HL-60 (cell line): Measurements from ENCODE around the gene RABGAP1L.

Experiments used
- DNase-seq, 2 experiments: peaks; one replicate each; pipeline ENCODE4 v3.0.0-alpha.2; 2010 to 2020; ENCODE audit warnings: low read depth in 1 of 2, low spot score in 1 of 2
- H3K27ac ChIP-seq: fragments of 250-450 bp; sonication (Bioruptor Pico); replicated peaks from 2 replicates; pipeline ENCODE4 v1.5.1; 2020; ENCODE audit warnings: mild to moderate bottlenecking, moderate library complexity
- H3K27me3 ChIP-seq: fragments of 250-450 bp; sonication (Bioruptor Pico); 2 replicates; pipeline ENCODE4 v1.5.1; 2021; ENCODE audit warnings: mild to moderate bottlenecking, moderate library complexity; ENCODE audit not compliant: insufficient read depth, poor library complexity, severe bottlenecking
- H3K4me3 ChIP-seq: replicated peaks from 2 replicates; pipeline ENCODE4 v1.5.1; 2011; ENCODE audit warnings: mild to moderate bottlenecking, control low read depth, low read length; ENCODE audit not compliant: insufficient read depth
- GABPA ChIP-seq: IDR thresholded peaks from 2 replicates; pipeline ENCODE4 v1.6.1; 2012; ENCODE audit warnings: low read depth
- POLR2AphosphoS5 ChIP-seq: IDR thresholded peaks from 2 replicates; pipeline ENCODE4 v1.6.1; 2012; ENCODE audit warnings: low read depth
- SPI1 ChIP-seq: IDR thresholded peaks from 2 replicates; pipeline ENCODE4 v1.6.1; 2012; ENCODE audit warnings: low read depth, mild to moderate bottlenecking, borderline replicate concordance
- TF ChIP-seq, protein P1 (sequence below): IDR thresholded peaks from one replicate; pipeline ENCODE4 v1.5.1; 2011; ENCODE audit warnings: low read length, control low read depth, inconsistent platforms; ENCODE audit not compliant: insufficient read depth
- TF ChIP-seq, protein P2 (sequence below): IDR thresholded peaks from 2 replicates; pipeline ENCODE4 v1.6.1; 2012; ENCODE audit warnings: low read depth; ENCODE audit not compliant: insufficient replicate concordance

RABGAP1L gene

DNA sequence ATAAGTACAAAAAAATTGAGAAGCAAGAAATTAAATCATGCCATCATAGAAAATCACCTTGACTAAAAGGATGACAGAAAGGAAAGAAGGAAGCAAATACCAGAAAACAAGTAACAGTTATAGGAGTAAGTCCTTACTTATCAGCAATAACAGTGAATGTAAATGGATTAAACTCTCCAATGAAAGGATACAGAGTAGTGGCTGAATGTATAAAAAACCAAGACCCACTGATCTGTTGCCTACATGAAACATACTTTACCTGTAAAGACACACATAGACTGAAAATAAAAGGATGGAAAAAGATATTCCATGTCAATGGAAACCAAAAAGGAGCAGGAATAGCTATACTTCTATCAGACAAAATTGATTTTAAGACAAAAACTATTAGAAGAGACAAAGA lies 52.2 kb downstream of the RABGAP1L start:
- Histone ChIP-seq H3K4me3 (no peak overlapping the region), H3K27ac (no peak overlapping the region), H3K27me3 (no peaks in the 10 kb centered on the region)
- no peak for TF ChIP-seq SPI1
- TF ChIP-seq, protein P1, sequence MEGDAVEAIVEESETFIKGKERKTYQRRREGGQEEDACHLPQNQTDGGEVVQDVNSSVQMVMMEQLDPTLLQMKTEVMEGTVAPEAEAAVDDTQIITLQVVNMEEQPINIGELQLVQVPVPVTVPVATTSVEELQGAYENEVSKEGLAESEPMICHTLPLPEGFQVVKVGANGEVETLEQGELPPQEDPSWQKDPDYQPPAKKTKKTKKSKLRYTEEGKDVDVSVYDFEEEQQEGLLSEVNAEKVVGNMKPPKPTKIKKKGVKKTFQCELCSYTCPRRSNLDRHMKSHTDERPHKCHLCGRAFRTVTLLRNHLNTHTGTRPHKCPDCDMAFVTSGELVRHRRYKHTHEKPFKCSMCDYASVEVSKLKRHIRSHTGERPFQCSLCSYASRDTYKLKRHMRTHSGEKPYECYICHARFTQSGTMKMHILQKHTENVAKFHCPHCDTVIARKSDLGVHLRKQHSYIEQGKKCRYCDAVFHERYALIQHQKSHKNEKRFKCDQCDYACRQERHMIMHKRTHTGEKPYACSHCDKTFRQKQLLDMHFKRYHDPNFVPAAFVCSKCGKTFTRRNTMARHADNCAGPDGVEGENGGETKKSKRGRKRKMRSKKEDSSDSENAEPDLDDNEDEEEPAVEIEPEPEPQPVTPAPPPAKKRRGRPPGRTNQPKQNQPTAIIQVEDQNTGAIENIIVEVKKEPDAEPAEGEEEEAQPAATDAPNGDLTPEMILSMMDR: no peak
- TF ChIP-seq GABPA: no peak
- TF ChIP-seq, protein P2, sequence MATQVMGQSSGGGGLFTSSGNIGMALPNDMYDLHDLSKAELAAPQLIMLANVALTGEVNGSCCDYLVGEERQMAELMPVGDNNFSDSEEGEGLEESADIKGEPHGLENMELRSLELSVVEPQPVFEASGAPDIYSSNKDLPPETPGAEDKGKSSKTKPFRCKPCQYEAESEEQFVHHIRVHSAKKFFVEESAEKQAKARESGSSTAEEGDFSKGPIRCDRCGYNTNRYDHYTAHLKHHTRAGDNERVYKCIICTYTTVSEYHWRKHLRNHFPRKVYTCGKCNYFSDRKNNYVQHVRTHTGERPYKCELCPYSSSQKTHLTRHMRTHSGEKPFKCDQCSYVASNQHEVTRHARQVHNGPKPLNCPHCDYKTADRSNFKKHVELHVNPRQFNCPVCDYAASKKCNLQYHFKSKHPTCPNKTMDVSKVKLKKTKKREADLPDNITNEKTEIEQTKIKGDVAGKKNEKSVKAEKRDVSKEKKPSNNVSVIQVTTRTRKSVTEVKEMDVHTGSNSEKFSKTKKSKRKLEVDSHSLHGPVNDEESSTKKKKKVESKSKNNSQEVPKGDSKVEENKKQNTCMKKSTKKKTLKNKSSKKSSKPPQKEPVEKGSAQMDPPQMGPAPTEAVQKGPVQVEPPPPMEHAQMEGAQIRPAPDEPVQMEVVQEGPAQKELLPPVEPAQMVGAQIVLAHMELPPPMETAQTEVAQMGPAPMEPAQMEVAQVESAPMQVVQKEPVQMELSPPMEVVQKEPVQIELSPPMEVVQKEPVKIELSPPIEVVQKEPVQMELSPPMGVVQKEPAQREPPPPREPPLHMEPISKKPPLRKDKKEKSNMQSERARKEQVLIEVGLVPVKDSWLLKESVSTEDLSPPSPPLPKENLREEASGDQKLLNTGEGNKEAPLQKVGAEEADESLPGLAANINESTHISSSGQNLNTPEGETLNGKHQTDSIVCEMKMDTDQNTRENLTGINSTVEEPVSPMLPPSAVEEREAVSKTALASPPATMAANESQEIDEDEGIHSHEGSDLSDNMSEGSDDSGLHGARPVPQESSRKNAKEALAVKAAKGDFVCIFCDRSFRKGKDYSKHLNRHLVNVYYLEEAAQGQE: no peak
- no peak for TF ChIP-seq POLR2AphosphoS5
- DNase-seq: no peak

DNA sequence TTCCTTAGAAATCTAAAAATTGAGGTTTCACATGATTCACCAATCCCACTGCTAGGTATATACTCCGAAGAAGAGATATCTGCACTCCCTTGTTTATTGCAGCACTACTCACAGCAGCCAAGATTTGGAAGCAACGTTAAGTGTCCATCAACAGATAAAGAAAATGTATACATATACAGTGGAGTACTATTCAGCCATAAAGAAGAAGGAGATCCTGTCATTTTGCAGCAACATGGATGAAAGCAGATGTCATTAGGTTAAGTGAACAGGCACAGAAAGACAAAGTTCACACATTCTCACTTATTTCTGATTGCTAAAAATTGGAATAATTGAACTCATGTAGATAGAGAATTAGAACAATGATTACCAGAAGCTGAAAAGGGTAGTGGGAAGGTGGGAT lies 56.4 kb downstream of the RABGAP1L start:
- no peak for DNase-seq
- TF ChIP-seq SPI1: no peak
- TF ChIP-seq POLR2AphosphoS5: no peak
- TF ChIP-seq, protein P2: no peak
- TF ChIP-seq, protein P1: no peak
- no peak for TF ChIP-seq GABPA
- Histone ChIP-seq H3K27ac (no peak overlapping the region), H3K27me3 (no peaks in the 10 kb centered on the region), H3K4me3 (no peak overlapping the region)

DNA sequence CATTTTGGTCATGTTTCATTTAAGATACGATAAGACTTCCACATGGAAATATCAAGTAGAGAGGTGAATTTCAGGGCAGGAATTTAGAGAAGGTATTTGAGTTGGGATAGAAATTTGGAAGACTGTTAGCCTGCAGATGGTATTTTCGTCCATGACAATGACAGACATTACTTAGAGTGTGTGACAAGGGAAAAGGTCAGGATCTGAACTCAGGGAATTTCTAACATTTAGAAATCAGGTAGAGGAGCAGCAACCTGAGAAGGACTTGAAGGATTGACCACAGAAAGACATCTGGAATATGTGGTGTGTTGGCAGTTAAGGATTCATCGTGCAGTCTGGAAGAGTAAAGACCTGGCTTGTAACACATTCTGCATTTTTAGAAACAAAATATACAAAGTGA lies 57.9 kb downstream of the RABGAP1L start:
- no peak overlapping the region for H3K27ac ChIP-seq
- TF ChIP-seq SPI1 (no peak), POLR2AphosphoS5 (no peak), GABPA (no peak)
- TF ChIP-seq, protein P2: no peak
- TF ChIP-seq, protein P1: no peak
- no peaks in the 10 kb centered on the region for H3K27me3 ChIP-seq
- H3K4me3 ChIP-seq: no peak overlapping the region
- DNase-seq: no peak
